Large intestine (tissue), 1 donor: Measurements from ENCODE around the gene TBX1. TPM values are rescaled to one million over a fixed set of nuclear protein-coding genes. Genes with fewer than 3 reads are reported as not detected.

ENCODE experiments used
- polyA plus RNA-seq: library from polyadenylated mRNA; unstranded; fragments of 120-200 nt; gene quantifications from one replicate; pipeline ENCODE4 v1.2.1, GENCODE V29; 2013

TBX1 gene
- polyA plus RNA-seq, 1 donor: 2.4 TPM

Other genes starting within 250 kb of the TBX1 start
- 12.4 TPM for gene CLDN5, start 236.4 kb upstream of the TBX1 start, polyA plus RNA-seq
- 24.9 TPM for gene SEPTIN5, start 46.3 kb upstream of the TBX1 start, polyA plus RNA-seq
- gene GP1BB, start 37.2 kb upstream of the TBX1 start, polyA plus RNA-seq: 4.4 TPM
- gene GNB1L, start 94.1 kb downstream of the TBX1 start, polyA plus RNA-seq: 4.4 TPM
- gene RTL10, start 94.1 kb downstream of the TBX1 start, polyA plus RNA-seq: 19.5 TPM
- gene COMT, start 181.0 kb downstream of the TBX1 start, polyA plus RNA-seq: 182 TPM
- 22.5 TPM for gene TXNRD2, start 181.0 kb downstream of the TBX1 start, polyA plus RNA-seq